ENCODE results near the gene EFTUD2. TPM values are rescaled to one million over a fixed set of nuclear protein-coding genes. Genes with fewer than 3 reads are reported as not detected.

The EFTUD2 gene
- total and polyA plus RNA-seq, 2 of the 4 experiments (the other 2 are of a cell fraction), result 72.5 to 126 TPM

GRCh38 chr17:44889003-44889402, 10.2 kb downstream of the EFTUD2 start:
- H3K14ac ChIP-seq (replicated peaks; ENCODE audit: low read depth, low read length), result no peak overlapping the region
- dilution Hi-C loops (cut with HindIII; ENCODE audit: low sequenced_read_pairs, unreplicated experiment), result no loop called here

More at GRCh38 chr17:44889003-44889402, 10.2 kb downstream of the EFTUD2 start:
- Histone ChIP-seq H2AK5ac (ENCODE audit: low read depth, low read length) (0 out of 2 replicates have a peak overlapping the region, but pooled peaks have one; percentile 9), H4K91ac (ENCODE audit: insufficient read depth, low read depth, low read length) (no peak overlapping the region), H3K4me2 (ENCODE audit: low read depth, low read length) (no peak overlapping the region), H3K4ac (ENCODE audit: low read depth, low read length) (no peak overlapping the region), H3K4me3 (ENCODE audit: insufficient read depth, low read depth, low read length) (no peak overlapping the region), H2BK15ac (ENCODE audit: low read depth, low read length) (no peak overlapping the region), H2BK20ac (ENCODE audit: low read depth, low read length) (no peak overlapping the region), H3K18ac (ENCODE audit: low read depth, low read length) (no peak overlapping the region), H2BK5ac (ENCODE audit: low read depth, low read length, poor library complexity, severe bottlenecking) (no peak overlapping the region), H3K23ac (ENCODE audit: low read depth, low read length) (no peak overlapping the region), H2AK9ac (replicated peaks; ENCODE audit: low read depth, low read length, poor library complexity) (no peak overlapping the region), H2BK120ac (ENCODE audit: low read depth, low read length) (no peak overlapping the region), H4K5ac (ENCODE audit: low read depth, low read length) (no peak overlapping the region), H3K9me3 (ENCODE audit: control insufficient read depth, insufficient read depth, low read length) (no peaks in the 10 kb centered on the region), H4K8ac (ENCODE audit: low read depth in 2 of 2, low read length in 2 of 2) (no peak overlapping the region), H3K4me1 (ENCODE audit: control insufficient read depth, insufficient read depth, low read length) (no peaks in the 10 kb centered on the region), H3K9me1 (ENCODE audit: insufficient read depth, low read length) (peaks cover 11% of the 10 kb centered on the region), H3K79me1 (ENCODE audit: low read depth in 1 of 2, low read length in 2 of 2) (peaks cover 15 to 47% of the 10 kb centered on the region in 2 experiments), H3K56ac (ENCODE audit: extremely low read depth, insufficient read depth, low read length) (no peak overlapping the region), H3K9ac (ENCODE audit: low read depth, low read length) (no peak overlapping the region), H4K20me1 (ENCODE audit: insufficient read depth, low read length) (peaks cover 28% of the 10 kb centered on the region), H2AFZ (replicated peaks; ENCODE audit: low read length, poor library complexity) (no peak overlapping the region), H3K27ac (ENCODE audit: insufficient read depth, low read length) (no peak overlapping the region), H3K27me3 (ENCODE audit: control insufficient read depth, insufficient read depth, low read length) (no peaks in the 10 kb centered on the region), H3K36me3 (ENCODE audit: control insufficient read depth, insufficient read depth, low read length) (peaks cover 35% of the 10 kb centered on the region)
- no peak for ATAC-seq (ENCODE audit: low read depth)
- ChIA-PET POLR2A (ENCODE audit: unreplicated experiment) (no interaction called here), CTCF (no interaction called here)
- no TSS peak for BruUV-seq (replicated peaks)
- TF ChIP-seq RCOR1 (IDR thresholded peaks at IDR 0.05; ENCODE audit: insufficient replicate concordance, low read length), result no peak
- no peak for TF ChIP-seq POLR2A (IDR thresholded peaks at IDR 0.05; ENCODE audit: low read depth, low read length)
- TF ChIP-seq RFX5 (IDR thresholded peaks at IDR 0.05; ENCODE audit: low read depth, low read length), result no peak
- no peak for TF ChIP-seq USF2 (IDR thresholded peaks at IDR 0.05; ENCODE audit: low read depth, low read length)
- no peak for TF ChIP-seq MXI1 (IDR thresholded peaks at IDR 0.05; ENCODE audit: borderline replicate concordance, low read depth, low read length)
- no peak for TF ChIP-seq NFE2L2 (IDR thresholded peaks at IDR 0.05; ENCODE audit: low read depth, low read length)
- no peak for TF ChIP-seq CHD1 (IDR thresholded peaks at IDR 0.05; ENCODE audit: low read depth, low read length)
- no peak for TF ChIP-seq BHLHE40 (IDR thresholded peaks at IDR 0.05; ENCODE audit: low read depth, low read length)
- TF ChIP-seq FOS (IDR thresholded peaks at IDR 0.05; ENCODE audit: low read depth, low read length), result no peak
- TF ChIP-seq MAFK (IDR thresholded peaks at IDR 0.05; ENCODE audit: low read depth, low read length), result no peak
- TF ChIP-seq MAZ (IDR thresholded peaks at IDR 0.05; ENCODE audit: borderline replicate concordance, low read depth, low read length), result no peak
- TF ChIP-seq CTCF (conservative IDR thresholded peaks at IDR 0.05; ENCODE audit: low read depth, low read length), result no peak
- no peak for TF ChIP-seq RAD21 (IDR thresholded peaks at IDR 0.05; ENCODE audit: low read length)
- no peak for TF ChIP-seq CEBPB (IDR thresholded peaks at IDR 0.05; ENCODE audit: low read depth, low read length)
- TF ChIP-seq SMC3 (IDR thresholded peaks at IDR 0.05; ENCODE audit: low read depth, low read length), result no peak
- no peak for TF ChIP-seq ELK1 (IDR thresholded peaks at IDR 0.05; ENCODE audit: borderline replicate concordance, low read depth, low read length)
- in situ Hi-C loops (cut with MboI; ENCODE audit: low sequenced_read_pairs) (no loop called here), intact Hi-C loops (cut with micrococcal nuclease) (no loop called here)
- DNase-seq, result no peak
- 85% methylated on average over 7 of the region's 7 CpGs; no CpG with 5 or more reads in 1 of the 2 experiments for WGBS, 2 experiments (ENCODE audit: extremely low coverage in 2 of 2, insufficient read length in 1 of 2)

All from IMR-90 (cell line).